IMR-90 (cell line): ENCODE results near the gene PEX6. TPM values are rescaled to one million over a fixed set of nuclear protein-coding genes. Genes with fewer than 3 reads are reported as not detected.

Experiments used
- ATAC-seq: fragments of 200-7000 bp; cut with Tn5 transposase; 2 replicates; pipeline ENCODE4 v1.9.1; 2020; ENCODE audit warnings: low read depth, mild to moderate bottlenecking, moderate library complexity
- BruUV-seq: library from RNA; stranded (reverse); fragments of 400-500 nt; replicated peaks from 2 replicates; lab custom pipeline; 2021; lab: Mats Ljungman, UMichigan
- CTCF ChIA-PET: fragments of 300-600 bp; formaldehyde crosslinking; extraction: SDS; loops from one replicate; lab custom pipeline; 2021; ENCODE audit warnings: antibody characterized with exemption; lab: Yijun Ruan, JAX
- POLR2A ChIA-PET: fragments of 300-600 bp; sonication (Branson Sonifier 250); formaldehyde crosslinking; loops from one replicate; lab custom pipeline; 2022; ENCODE audit warnings: antibody characterized with exemption; ENCODE audit not compliant: unreplicated experiment; lab: Charles Lee
- DNase-seq: peaks from one replicate; pipeline ENCODE4 v3.0.0; 2013
- H2AFZ ChIP-seq: replicated peaks from 2 replicates; pipeline ENCODE3; 2013; ENCODE audit warnings: low read length, mild to moderate bottlenecking; ENCODE audit not compliant: poor library complexity
- H2AK5ac ChIP-seq: 2 replicates; pipeline ENCODE4 v1.6.1; 2013; ENCODE audit warnings: low read depth, low read length, inconsistent platforms
- H2AK9ac ChIP-seq: replicated peaks from 2 replicates; pipeline ENCODE3; 2013; ENCODE audit warnings: mild to moderate bottlenecking, low read depth, low read length, moderate library complexity; ENCODE audit not compliant: poor library complexity
- H2BK120ac ChIP-seq: 2 replicates; pipeline ENCODE4 v1.6.1; 2013; ENCODE audit warnings: low read depth, low read length, inconsistent platforms
- H2BK15ac ChIP-seq: 3 replicates; pipeline ENCODE4 v1.6.1; 2013; ENCODE audit warnings: low read depth, low read length, inconsistent platforms
- H2BK20ac ChIP-seq: 2 replicates; pipeline ENCODE4 v1.6.1; 2013; ENCODE audit warnings: low read depth, mild to moderate bottlenecking, inconsistent platforms, low read length, moderate library complexity
- H2BK5ac ChIP-seq: 2 replicates; pipeline ENCODE4 v1.6.1; 2013; ENCODE audit warnings: mild to moderate bottlenecking, low read depth, low read length, inconsistent platforms; ENCODE audit not compliant: poor library complexity, severe bottlenecking
- H3K14ac ChIP-seq: replicated peaks from 2 replicates; pipeline ENCODE4 v1.6.1; 2013; ENCODE audit warnings: low read depth, low read length, inconsistent platforms
- H3K18ac ChIP-seq: 2 replicates; pipeline ENCODE4 v1.6.1; 2013; ENCODE audit warnings: low read depth, low read length, control low read depth
- H3K23ac ChIP-seq: 2 replicates; pipeline ENCODE4 v1.6.1; 2013; ENCODE audit warnings: low read depth, low read length, inconsistent platforms
- H3K27ac ChIP-seq: 2 replicates; pipeline ENCODE4 v1.5.1; 2013; ENCODE audit warnings: mild to moderate bottlenecking, control low read depth, low read length; ENCODE audit not compliant: insufficient read depth
- H3K27me3 ChIP-seq: 2 replicates; pipeline ENCODE4 v1.6.1; 2013; ENCODE audit warnings: low read length; ENCODE audit not compliant: control insufficient read depth, insufficient read depth
- H3K36me3 ChIP-seq: 2 replicates; pipeline ENCODE4 v1.6.1; 2013; ENCODE audit warnings: low read length, mixed read lengths; ENCODE audit not compliant: control insufficient read depth, insufficient read depth
- H3K4ac ChIP-seq: 2 replicates; pipeline ENCODE4 v1.6.1; 2013; ENCODE audit warnings: low read depth, low read length, inconsistent platforms
- H3K4me1 ChIP-seq: 2 replicates; pipeline ENCODE4 v1.6.1; 2013; ENCODE audit warnings: low read length, mixed read lengths; ENCODE audit not compliant: control insufficient read depth, insufficient read depth
- H3K4me2 ChIP-seq: 2 replicates; pipeline ENCODE4 v1.6.1; 2013; ENCODE audit warnings: low read depth, mild to moderate bottlenecking, control low read depth, low read length, moderate library complexity
- H3K4me3 ChIP-seq: 2 replicates; pipeline ENCODE4 v1.5.1; 2013; ENCODE audit warnings: low read depth, mild to moderate bottlenecking, control low read depth, low read length, moderate library complexity; ENCODE audit not compliant: insufficient read depth
- H3K56ac ChIP-seq: 2 replicates; pipeline ENCODE4 v1.6.1; 2013; ENCODE audit warnings: low read length, inconsistent platforms; ENCODE audit not compliant: insufficient read depth; ENCODE audit errors: extremely low read depth
- H3K79me1 ChIP-seq, 2 experiments: 2 replicates each; pipeline ENCODE4 v1.6.1; 2013; ENCODE audit warnings: low read length in 2 of 2, inconsistent platforms in 1 of 2, low read depth in 1 of 2
- H3K9ac ChIP-seq: 2 replicates; pipeline ENCODE4 v1.6.1; 2013; ENCODE audit warnings: low read depth, low read length, control low read depth
- H3K9me1 ChIP-seq: 2 replicates; pipeline ENCODE4 v1.6.1; 2013; ENCODE audit warnings: low read length, inconsistent platforms; ENCODE audit not compliant: insufficient read depth
- H3K9me3 ChIP-seq: 2 replicates; pipeline ENCODE4 v1.6.1; 2013; ENCODE audit warnings: low read length; ENCODE audit not compliant: control insufficient read depth, insufficient read depth
- H4K20me1 ChIP-seq: 2 replicates; pipeline ENCODE4 v1.6.1; 2013; ENCODE audit warnings: low read length, inconsistent platforms; ENCODE audit not compliant: insufficient read depth
- H4K5ac ChIP-seq: 2 replicates; pipeline ENCODE4 v1.6.1; 2013; ENCODE audit warnings: mild to moderate bottlenecking, low read depth, low read length, control low read depth
- H4K8ac ChIP-seq, 2 experiments: 2 replicates each; pipeline ENCODE4 v1.6.1; 2013; ENCODE audit warnings: low read depth in 2 of 2, low read length in 2 of 2, control low read depth in 1 of 2, inconsistent platforms in 1 of 2
- H4K91ac ChIP-seq: 2 replicates; pipeline ENCODE4 v1.6.1; 2013; ENCODE audit warnings: low read depth, low read length, inconsistent platforms; ENCODE audit not compliant: insufficient read depth
- BHLHE40 ChIP-seq: fragments of 150-350 bp; IDR thresholded peaks from 2 replicates; pipeline ENCODE4 v1.6.1; 2016; ENCODE audit warnings: mild to moderate bottlenecking, low read depth, low read length
- CEBPB ChIP-seq: IDR thresholded peaks from 2 replicates; pipeline ENCODE4 v1.6.1; 2012; ENCODE audit warnings: low read depth, low read length, improper control_type of control experiment
- CHD1 ChIP-seq: IDR thresholded peaks from 2 replicates; pipeline ENCODE4 v1.6.1; 2012; ENCODE audit warnings: low read depth, low read length, improper control_type of control experiment
- CTCF ChIP-seq: conservative IDR thresholded peaks from 2 replicates; pipeline ENCODE4 v1.5.1; 2012; ENCODE audit warnings: mild to moderate bottlenecking, low read depth, low read length, improper control_type of control experiment
- FOS ChIP-seq: fragments of 150-350 bp; IDR thresholded peaks from 2 replicates; pipeline ENCODE4 v1.6.1; 2016; ENCODE audit warnings: low read depth, low read length
- MAFK ChIP-seq: IDR thresholded peaks from 2 replicates; pipeline ENCODE4 v1.6.1; 2012; ENCODE audit warnings: low read depth, low read length, improper control_type of control experiment
- MAZ ChIP-seq: IDR thresholded peaks from 2 replicates; pipeline ENCODE4 v1.6.1; 2012; ENCODE audit warnings: low read depth, mild to moderate bottlenecking, low read length, improper control_type of control experiment, moderate library complexity, borderline replicate concordance
- MXI1 ChIP-seq: IDR thresholded peaks from 2 replicates; pipeline ENCODE4 v1.6.1; 2012; ENCODE audit warnings: low read depth, mild to moderate bottlenecking, low read length, moderate library complexity, borderline replicate concordance
- NFE2L2 ChIP-seq: fragments of 150-350 bp; IDR thresholded peaks from 2 replicates; pipeline ENCODE4 v1.6.1; 2016; ENCODE audit warnings: low read depth, mild to moderate bottlenecking, low read length
- POLR2A ChIP-seq: IDR thresholded peaks from 2 replicates; pipeline ENCODE4 v1.6.1; 2012; ENCODE audit warnings: mild to moderate bottlenecking, low read depth, low read length
- RAD21 ChIP-seq: IDR thresholded peaks from 2 replicates; pipeline ENCODE4 v1.6.1; 2012; ENCODE audit warnings: low read length, improper control_type of control experiment
- RCOR1 ChIP-seq: IDR thresholded peaks from 2 replicates; pipeline ENCODE4 v1.6.1; 2012; ENCODE audit warnings: mild to moderate bottlenecking, low read length, improper control_type of control experiment; ENCODE audit not compliant: insufficient replicate concordance
- RFX5 ChIP-seq: IDR thresholded peaks from 2 replicates; pipeline ENCODE4 v1.8.0; 2012; ENCODE audit warnings: low read depth, mild to moderate bottlenecking, low read length, moderate library complexity
- SMC3 ChIP-seq: fragments of 150-350 bp; IDR thresholded peaks from 2 replicates; pipeline ENCODE4 v1.6.1; 2016; ENCODE audit warnings: low read depth, mild to moderate bottlenecking, antibody characterized with exemption, low read length, moderate library complexity
- WGBS, 2 experiments: methylation state at CpG; one replicate each; pipeline versions ENCODE4 v1.1.5 to v1.1.7; 2013; ENCODE audit warnings: missing lambda C conversion rate in 2 of 2; ENCODE audit not compliant: insufficient read length in 1 of 2; ENCODE audit errors: extremely low coverage in 2 of 2; 5-methylcytosine and 5-hydroxymethylcytosine counted together
- dilution Hi-C: fragments of 300-500 bp; cut with HindIII; formaldehyde crosslinking; loops from one replicate; pipeline ENCODE4 v1.14.3; 2018; ENCODE audit warnings: low sequenced_read_pairs; ENCODE audit not compliant: unreplicated experiment
- in situ Hi-C: fragments of 300-500 bp; cut with MboI; formaldehyde crosslinking; loops from 3 replicates; pipeline ENCODE4 v1.14.3; 2019; ENCODE audit warnings: low sequenced_read_pairs, inconsistent platforms, mixed read lengths
- intact Hi-C: fragments of 100-400 bp; cut with micrococcal nuclease; formaldehyde crosslinking; loops from 2 replicates; pipeline ENCODE4 v1.10.0; 2022
- polyA plus RNA-seq, 3 experiments: library from polyadenylated mRNA; depleted of rRNA; stranded (reverse); fragments of >200 nt; gene quantifications; 2 replicates each; pipeline ENCODE4 v1.2.3, GENCODE V29; 2012; ENCODE audit warnings: low replicate concordance in 1 of 3
- total RNA-seq: library from RNA; depleted of rRNA; stranded (reverse); fragments of >200 nt; gene quantifications from 2 replicates; pipeline ENCODE4 v1.2.3, GENCODE V29; 2012
- TF ChIP-seq, protein P1 (sequence below): fragments of 150-350 bp; IDR thresholded peaks from 2 replicates; pipeline ENCODE4 v1.6.1; 2016; ENCODE audit warnings: low read depth, mild to moderate bottlenecking, low read length, moderate library complexity, borderline replicate concordance
- TF ChIP-seq, protein P2 (sequence below): fragments of 150-350 bp; IDR thresholded peaks from 2 replicates; pipeline ENCODE4 v1.6.1; 2017; ENCODE audit warnings: mild to moderate bottlenecking, antibody characterized with exemption, low read length, low read depth

The PEX6 gene
- total and polyA plus RNA-seq, 2 of the 4 experiments (the other 2 are of a cell fraction): 10.4 to 10.6 TPM

DNA sequence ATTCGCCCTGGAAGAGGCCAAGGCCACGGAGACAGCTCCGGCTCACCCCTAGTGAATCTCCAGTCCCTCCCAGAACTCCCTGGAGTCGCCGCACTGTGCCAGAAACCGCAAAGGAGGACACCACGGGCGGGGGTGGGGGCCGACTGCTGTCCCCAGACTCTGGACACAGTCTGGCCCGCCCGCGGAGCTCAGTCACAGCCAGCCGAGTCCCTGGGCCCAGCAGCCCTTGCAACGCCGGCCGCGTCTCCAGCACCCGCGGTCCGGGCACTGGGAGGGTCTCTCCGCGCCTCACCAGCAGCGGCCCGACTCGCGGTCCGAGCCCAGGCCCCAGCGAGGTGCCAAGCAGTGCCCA, 518 bp downstream of the PEX6 start:
- Histone ChIP-seq H3K36me3 (peaks cover 9% of the 10 kb centered on the region), H3K18ac (no peak overlapping the region), H3K9me3 (no peaks in the 10 kb centered on the region), H3K4ac (peak overlapping the region; percentile 60), H4K5ac (no peak overlapping the region), H3K27me3 (no peaks in the 10 kb centered on the region), H2BK15ac (no peak overlapping the region), H4K20me1 (0 out of 2 replicates have a peak, but pooled peaks cover 5% of the 10 kb centered on the region), H2AK5ac (peak overlapping the region; percentile 75), H3K9ac (peak overlapping the region; percentile 95), H3K9me1 (peaks cover 15% of the 10 kb centered on the region), H3K4me1 (peaks cover 5% of the 10 kb centered on the region), H3K4me3 (peak overlapping the region; percentile 68), H3K56ac (peak overlapping the region; percentile 43; the same call in 1 of the 2 replicates), H3K14ac (peak overlapping the region; percentile 94; the same call in 1 of the 2 replicates), H2BK5ac (peak overlapping the region; percentile 75), H3K27ac (peak overlapping the region; percentile 83), H2AFZ (peak overlapping the region; percentile 94), H3K4me2 (peak overlapping the region; percentile 92), H3K23ac (peak overlapping the region; percentile 93), H4K8ac (peak overlapping the region in 1 of 2 experiments; percentile 61; a peak in 1 of 4 replicates), H2AK9ac (peak overlapping the region; percentile 99), H3K79me1 (peaks cover 9 to 47% of the 10 kb centered on the region in 2 experiments), H2BK120ac (no peak overlapping the region), H4K91ac (0 out of 2 replicates have a peak overlapping the region, but pooled peaks have one; percentile 6), H2BK20ac (no peak overlapping the region; the same call in 1 of the 2 replicates)
- CTCF ChIA-PET: no interaction called here
- BruUV-seq: no TSS peak
- dilution Hi-C loops (no loop called here), intact Hi-C loops (loop anchor here (2.0 to 5.0 kb wide), 2 partner anchors 50 to 76 kb away; partner anchors contain the start of gene CNPY3), in situ Hi-C loops (loop anchor here (5.0 kb wide), 1 partner anchor 46 kb away; no protein-coding TSS in a partner anchor)
- no peak for TF ChIP-seq RAD21
- TF ChIP-seq MXI1: no peak
- no peak for TF ChIP-seq BHLHE40
- no peak for TF ChIP-seq SMC3
- no peak for TF ChIP-seq POLR2A
- TF ChIP-seq, protein P1, sequence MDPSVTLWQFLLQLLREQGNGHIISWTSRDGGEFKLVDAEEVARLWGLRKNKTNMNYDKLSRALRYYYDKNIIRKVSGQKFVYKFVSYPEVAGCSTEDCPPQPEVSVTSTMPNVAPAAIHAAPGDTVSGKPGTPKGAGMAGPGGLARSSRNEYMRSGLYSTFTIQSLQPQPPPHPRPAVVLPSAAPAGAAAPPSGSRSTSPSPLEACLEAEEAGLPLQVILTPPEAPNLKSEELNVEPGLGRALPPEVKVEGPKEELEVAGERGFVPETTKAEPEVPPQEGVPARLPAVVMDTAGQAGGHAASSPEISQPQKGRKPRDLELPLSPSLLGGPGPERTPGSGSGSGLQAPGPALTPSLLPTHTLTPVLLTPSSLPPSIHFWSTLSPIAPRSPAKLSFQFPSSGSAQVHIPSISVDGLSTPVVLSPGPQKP: no peak
- TF ChIP-seq CEBPB: no peak
- no peak for TF ChIP-seq RFX5
- no peak for TF ChIP-seq FOS
- no peak for TF ChIP-seq MAFK
- no peak; the same call in 1 of the 2 replicates for TF ChIP-seq CHD1
- no peak for TF ChIP-seq NFE2L2
- no peak for TF ChIP-seq CTCF
- no peak for TF ChIP-seq RCOR1
- no peak for TF ChIP-seq MAZ
- TF ChIP-seq, protein P2, sequence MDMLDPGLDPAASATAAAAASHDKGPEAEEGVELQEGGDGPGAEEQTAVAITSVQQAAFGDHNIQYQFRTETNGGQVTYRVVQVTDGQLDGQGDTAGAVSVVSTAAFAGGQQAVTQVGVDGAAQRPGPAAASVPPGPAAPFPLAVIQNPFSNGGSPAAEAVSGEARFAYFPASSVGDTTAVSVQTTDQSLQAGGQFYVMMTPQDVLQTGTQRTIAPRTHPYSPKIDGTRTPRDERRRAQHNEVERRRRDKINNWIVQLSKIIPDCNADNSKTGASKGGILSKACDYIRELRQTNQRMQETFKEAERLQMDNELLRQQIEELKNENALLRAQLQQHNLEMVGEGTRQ: no peak
- WGBS, 2 experiments: 0% methylated on average over 9 of the region's 28 CpGs; no CpG with 5 or more reads in 1 of the 2 experiments
- no peak for DNase-seq
- peak; percentile 44 for ATAC-seq
- POLR2A ChIA-PET: interaction anchor here (0.6 kb wide), 1 partner anchor 49 kb away, joined by 4 read pairs; the partner anchor contains the start of gene CNPY3
